ENCODE data around the gene SCRG1. TPM values are rescaled to one million over a fixed set of nuclear protein-coding genes. Genes with fewer than 3 reads are reported as not detected.

Gene SCRG1
- total and polyA plus RNA-seq, 4 donors = 13.7 to 45.2 (median 24.8) TPM

DNA sequence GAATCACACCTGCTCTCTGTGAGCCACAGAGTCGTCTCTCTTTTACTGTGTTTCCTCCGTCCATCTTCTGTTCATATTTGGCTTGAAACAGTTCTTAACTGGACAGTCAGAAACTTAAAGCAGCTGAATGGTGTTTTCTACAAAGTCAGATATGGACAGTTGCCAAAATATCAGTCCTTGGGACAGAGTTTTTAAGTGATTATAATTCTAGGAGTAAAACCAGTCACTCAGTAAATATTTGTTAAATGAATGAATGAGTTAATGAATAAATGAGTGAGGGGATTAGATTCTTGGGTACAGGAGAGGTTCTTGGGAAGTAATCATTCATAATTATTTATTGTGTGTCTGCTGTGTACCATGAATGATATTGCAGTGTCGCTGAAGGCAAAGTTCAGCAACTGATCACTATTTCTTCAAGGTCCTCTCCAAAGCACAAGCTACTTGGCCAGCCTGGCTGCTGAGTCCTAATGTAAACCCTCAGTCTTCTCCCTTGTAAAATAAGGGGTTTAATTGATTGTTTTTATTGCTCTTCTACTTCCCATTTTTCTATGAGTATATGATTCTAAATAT is 5.5 kb upstream of the SCRG1 start:
- intact Hi-C loops (cut with DNase I) = loop anchor here in 1 of 2 donors (5.0 kb wide), 1 partner anchor 72 kb away; the partner anchor contains the start of gene HMGB2
- ATAC-seq (ENCODE audit: low FRiP score) (no peak), DNase-seq (no peak)
- 56% methylated on average over 3 of the region's 3 CpGs for WGBS, 2 donors
- Histone ChIP-seq H3K36me3 (ENCODE audit: control insufficient read depth in 1 of 2, insufficient read depth in 2 of 2, low read length in 1 of 2) (no peaks in the 10 kb centered on the region), H3K4me3 (ENCODE audit: low read length in 2 of 2) (no peak overlapping the region), H3K27ac (ENCODE audit: low read depth in 1 of 2, low read length in 2 of 2) (peak overlapping the region in 1 of 2 donors; percentile 76), H3K27me3 (ENCODE audit: control insufficient read depth in 1 of 2, insufficient read depth in 2 of 2, low read length in 1 of 2) (no peaks in the 10 kb centered on the region), H3K9me3 (ENCODE audit: control insufficient read depth, low read length) (no peaks in the 10 kb centered on the region), H3K4me1 (ENCODE audit: control insufficient read depth in 1 of 2, insufficient read depth in 2 of 2, low read length in 2 of 2) (peaks cover 2 to 5% of the 10 kb centered on the region in 2 donors)

DNA sequence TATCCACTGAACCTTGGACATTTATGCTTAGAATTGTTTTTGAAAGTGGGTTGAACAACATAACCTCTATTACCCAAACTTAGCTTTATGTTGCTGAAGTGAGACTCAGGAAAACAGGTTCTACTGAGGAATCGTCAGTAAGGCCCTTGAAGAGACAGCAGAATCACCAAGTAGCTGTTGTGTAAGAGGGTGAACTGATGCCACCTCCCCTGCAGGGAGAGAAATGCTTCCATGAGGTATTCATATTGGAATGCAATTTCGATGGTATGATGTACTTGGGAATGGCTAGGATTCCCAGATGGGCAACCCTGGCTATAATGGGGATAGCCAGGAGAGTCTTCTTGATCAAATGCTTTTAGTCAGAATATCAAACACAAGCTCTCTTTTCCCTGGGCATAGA is 4.1 kb upstream of the SCRG1 start:
- WGBS, 2 donors = 45 to 50% methylated on average over 2 of the region's 2 CpGs
- Histone ChIP-seq H3K4me1 (ENCODE audit: control insufficient read depth in 1 of 2, insufficient read depth in 2 of 2, low read length in 2 of 2) (peaks cover 2 to 5% of the 10 kb centered on the region in 2 donors), H3K27me3 (ENCODE audit: control insufficient read depth in 1 of 2, insufficient read depth in 2 of 2, low read length in 1 of 2) (no peaks in the 10 kb centered on the region), H3K4me3 (ENCODE audit: low read length in 2 of 2) (no peak overlapping the region), H3K9me3 (ENCODE audit: control insufficient read depth, low read length) (no peaks in the 10 kb centered on the region), H3K27ac (ENCODE audit: low read depth in 1 of 2, low read length in 2 of 2) (peak overlapping the region; percentile 17 to 74), H3K36me3 (ENCODE audit: control insufficient read depth in 1 of 2, insufficient read depth in 2 of 2, low read length in 1 of 2) (no peaks in the 10 kb centered on the region)
- DNase-seq (no peak), ATAC-seq (ENCODE audit: low FRiP score) (no peak)
- intact Hi-C loops (cut with DNase I) = loop anchor here in 1 of 2 donors (5.0 kb wide), 1 partner anchor 71 kb away; the partner anchor contains the start of gene HMGB2

DNA sequence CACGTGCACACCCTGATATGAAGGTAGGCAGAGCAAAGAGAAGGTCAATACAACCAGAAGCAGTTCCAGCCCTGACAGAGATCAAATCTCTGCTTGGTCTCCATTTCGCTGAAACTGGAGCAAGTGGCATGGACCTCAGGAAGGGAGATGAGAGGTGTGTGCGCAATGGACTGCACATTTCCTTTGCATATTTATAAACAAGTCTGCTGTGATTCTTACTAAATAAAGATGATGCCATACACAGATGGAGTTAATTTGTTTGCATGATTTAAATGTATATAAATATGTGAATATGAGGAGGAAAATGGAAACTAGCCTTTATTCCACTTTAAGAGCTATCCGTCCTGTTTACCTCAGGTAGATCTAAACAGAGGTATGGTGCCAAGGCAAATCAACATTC is 2.1 kb upstream of the SCRG1 start:
- Histone ChIP-seq H3K9me3 (ENCODE audit: control insufficient read depth, low read length) (no peaks in the 10 kb centered on the region), H3K36me3 (ENCODE audit: control insufficient read depth in 1 of 2, insufficient read depth in 2 of 2, low read length in 1 of 2) (no peaks in the 10 kb centered on the region), H3K27ac (ENCODE audit: low read depth in 1 of 2, low read length in 2 of 2) (no peak overlapping the region), H3K27me3 (ENCODE audit: control insufficient read depth in 1 of 2, insufficient read depth in 2 of 2, low read length in 1 of 2) (no peaks in the 10 kb centered on the region), H3K4me1 (ENCODE audit: control insufficient read depth in 1 of 2, insufficient read depth in 2 of 2, low read length in 2 of 2) (peaks cover 2 to 8% of the 10 kb centered on the region in 2 donors), H3K4me3 (ENCODE audit: low read length in 2 of 2) (no peak overlapping the region)
- ATAC-seq (ENCODE audit: low FRiP score) = no peak
- intact Hi-C loops (cut with DNase I) = loop anchor here in 1 of 2 donors (5.0 kb wide), 1 partner anchor 69 kb away; the partner anchor contains the start of gene HMGB2
- 93 to 95% methylated on average over 4 of the region's 4 CpGs for WGBS, 2 donors
- DNase-seq = no peak

DNA sequence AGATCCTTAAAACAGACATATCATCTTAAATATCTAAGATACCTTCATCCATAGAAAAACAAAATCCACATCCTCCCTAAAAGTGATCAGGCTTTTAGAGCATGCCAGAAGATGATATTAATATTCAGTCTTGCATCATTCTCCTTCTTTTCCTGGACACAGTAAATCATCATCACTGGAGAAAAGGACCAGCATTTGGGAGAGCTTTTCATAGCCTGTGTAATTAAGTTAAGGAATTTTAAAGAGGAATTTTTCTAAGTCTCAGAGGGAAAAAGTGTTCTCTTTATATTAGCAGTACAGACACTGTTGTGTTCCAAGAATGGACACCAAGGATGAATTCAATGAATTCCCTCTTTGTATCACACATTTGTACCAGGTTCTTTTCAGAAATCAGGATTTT is 696 bp downstream of the SCRG1 start:
- no peaks in the 10 kb centered on the region for H3K9me3 ChIP-seq (ENCODE audit: control insufficient read depth, low read length)
- intact Hi-C loops (cut with DNase I) = loop anchor here in 1 of 2 donors (2.0 kb wide), 1 partner anchor 63 kb away; the partner anchor contains the start of gene HMGB2
- DNase-seq (no peak), ATAC-seq (ENCODE audit: low FRiP score) (peak; percentile 71)
- H3K27me3 ChIP-seq (ENCODE audit: control insufficient read depth in 1 of 2, insufficient read depth in 2 of 2, low read length in 1 of 2) = no peaks in the 10 kb centered on the region
- peak overlapping the region in 1 of 2 donors; percentile 57 for H3K27ac ChIP-seq (ENCODE audit: low read depth in 1 of 2, low read length in 2 of 2)
- H3K36me3 ChIP-seq (ENCODE audit: control insufficient read depth in 1 of 2, insufficient read depth in 2 of 2, low read length in 1 of 2) = no peaks in the 10 kb centered on the region
- peak overlapping the region; percentile 48 to 67 for H3K4me3 ChIP-seq (ENCODE audit: low read length in 2 of 2)
- peaks cover 2 to 8% of the 10 kb centered on the region in 2 donors for H3K4me1 ChIP-seq (ENCODE audit: control insufficient read depth in 1 of 2, insufficient read depth in 2 of 2, low read length in 2 of 2)

DNA sequence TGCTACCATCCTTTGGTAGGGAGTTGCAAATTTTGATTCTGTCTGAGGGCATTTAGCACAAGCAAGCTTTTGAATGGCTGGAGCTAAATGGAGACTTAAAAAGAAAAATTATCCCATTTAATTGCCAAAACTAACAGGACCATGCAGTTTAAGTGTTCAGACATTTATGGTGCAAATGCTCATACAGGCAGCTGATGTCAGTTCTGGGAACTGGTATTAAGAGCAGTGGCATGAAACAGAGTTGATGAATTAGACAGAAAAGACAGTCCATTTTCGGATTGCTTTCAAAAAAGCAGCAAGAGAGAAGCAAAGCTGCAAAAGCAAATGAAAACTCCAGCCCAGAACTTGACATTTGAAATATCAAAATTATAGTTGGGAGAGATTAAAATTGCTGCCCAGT is 1.3 kb downstream of the SCRG1 start:
- H3K36me3 ChIP-seq (ENCODE audit: control insufficient read depth in 1 of 2, insufficient read depth in 2 of 2, low read length in 1 of 2) = no peaks in the 10 kb centered on the region
- H3K4me1 ChIP-seq (ENCODE audit: control insufficient read depth in 1 of 2, insufficient read depth in 2 of 2, low read length in 2 of 2) = peaks cover 0 to 8% of the 10 kb centered on the region in 2 donors
- H3K27ac ChIP-seq (ENCODE audit: low read depth in 1 of 2, low read length in 2 of 2) = peak overlapping the region in 1 of 2 donors; percentile 82
- 3 to 5% methylated on average over 1 of the region's 1 CpG for WGBS, 2 donors
- H3K4me3 ChIP-seq (ENCODE audit: low read length in 2 of 2) = peak overlapping the region; percentile 64 to 67
- intact Hi-C loops (cut with DNase I) = loop anchor here (2.0 kb wide), 2 partner anchors 21 to 63 kb away; partner anchors contain the start of gene HMGB2 (in 1 of the 2)
- no peak for DNase-seq
- no peaks in the 10 kb centered on the region for H3K27me3 ChIP-seq (ENCODE audit: control insufficient read depth in 1 of 2, insufficient read depth in 2 of 2, low read length in 1 of 2)
- no peaks in the 10 kb centered on the region for H3K9me3 ChIP-seq (ENCODE audit: control insufficient read depth, low read length)
- peak; percentile 56 for ATAC-seq (ENCODE audit: low FRiP score)

DNA sequence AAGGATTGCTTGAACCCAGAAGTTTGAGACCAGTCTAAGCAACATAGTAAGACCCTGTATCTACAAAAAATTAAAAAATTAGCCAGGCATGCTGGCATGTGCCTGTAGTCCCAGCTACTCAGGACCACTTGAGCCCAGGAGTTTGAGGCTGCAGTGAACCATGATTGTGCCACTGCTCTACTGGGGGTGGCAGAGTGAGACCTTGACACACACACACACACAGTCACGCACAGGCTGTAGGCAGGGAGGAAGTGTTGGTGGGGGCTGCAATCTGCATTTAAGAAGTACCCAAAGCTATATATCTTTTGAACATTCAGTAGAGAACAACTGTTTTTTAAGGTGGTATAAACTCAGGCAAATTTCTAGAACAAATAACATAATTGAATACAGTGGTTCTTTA is 7.2 kb downstream of the SCRG1 start:
- Histone ChIP-seq H3K27ac (ENCODE audit: low read depth in 1 of 2, low read length in 2 of 2) (no peak overlapping the region), H3K4me3 (ENCODE audit: low read length in 2 of 2) (no peak overlapping the region), H3K4me1 (ENCODE audit: control insufficient read depth in 1 of 2, insufficient read depth in 2 of 2, low read length in 2 of 2) (peaks cover 0 to 8% of the 10 kb centered on the region in 2 donors), H3K27me3 (ENCODE audit: control insufficient read depth in 1 of 2, insufficient read depth in 2 of 2, low read length in 1 of 2) (no peaks in the 10 kb centered on the region), H3K9me3 (ENCODE audit: control insufficient read depth, low read length) (no peaks in the 10 kb centered on the region), H3K36me3 (ENCODE audit: control insufficient read depth in 1 of 2, insufficient read depth in 2 of 2, low read length in 1 of 2) (no peaks in the 10 kb centered on the region)
- ATAC-seq (ENCODE audit: low FRiP score) (no peak), DNase-seq (no peak)
- 82 to 94% methylated on average over 1 of the region's 1 CpG for WGBS, 2 donors
- intact Hi-C loops (cut with DNase I) = no loop called here

DNA sequence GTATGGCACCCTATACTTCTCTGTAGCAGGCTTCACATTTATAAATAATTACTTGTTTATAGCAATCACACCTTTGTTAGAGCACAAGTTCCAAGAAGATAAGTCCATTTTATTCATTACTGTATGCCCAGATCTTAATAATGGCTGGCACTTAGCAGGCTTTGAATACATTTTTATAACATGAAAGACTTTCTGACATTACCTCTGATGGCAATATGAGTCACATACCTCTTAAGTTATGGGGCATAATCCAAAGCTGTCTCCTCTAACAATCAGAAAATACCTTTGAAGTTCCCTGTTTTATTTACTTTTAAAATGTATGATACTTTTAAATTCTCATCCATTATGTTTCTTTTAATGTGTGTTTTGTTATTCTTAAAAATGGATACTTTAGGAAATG is 12.2 kb downstream of the SCRG1 start:
- intact Hi-C loops (cut with DNase I) = no loop called here
- ATAC-seq (ENCODE audit: low FRiP score) = no peak

DNA sequence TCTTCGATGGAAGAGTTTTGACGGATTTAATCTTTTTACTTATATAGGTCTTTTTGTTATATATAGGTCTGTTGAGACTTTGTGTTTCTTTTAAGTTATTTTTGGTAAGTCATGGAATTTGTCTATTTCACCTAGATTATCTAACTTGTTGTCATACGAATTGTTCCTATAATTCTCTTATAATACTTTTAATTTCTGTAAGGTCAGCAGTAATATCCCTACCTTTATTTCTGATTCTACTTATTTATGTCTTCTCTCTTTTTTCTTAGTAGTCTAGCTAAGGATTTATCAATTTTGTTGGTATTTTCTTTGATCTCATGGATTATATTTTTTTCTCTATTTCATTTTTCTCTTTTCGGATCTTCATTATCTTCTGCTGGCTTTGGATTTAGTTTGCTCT is 16.6 kb downstream of the SCRG1 start:
- DNase-seq (no peak), ATAC-seq (ENCODE audit: low FRiP score) (no peak)
- Histone ChIP-seq H3K4me3 (ENCODE audit: low read length in 2 of 2) (no peak overlapping the region), H3K9me3 (ENCODE audit: control insufficient read depth, low read length) (no peaks in the 10 kb centered on the region), H3K27me3 (ENCODE audit: control insufficient read depth in 1 of 2, insufficient read depth in 2 of 2, low read length in 1 of 2) (no peaks in the 10 kb centered on the region), H3K36me3 (ENCODE audit: control insufficient read depth in 1 of 2, insufficient read depth in 2 of 2, low read length in 1 of 2) (no peaks in the 10 kb centered on the region), H3K4me1 (ENCODE audit: control insufficient read depth in 1 of 2, insufficient read depth in 2 of 2, low read length in 2 of 2) (no peaks in the 10 kb centered on the region), H3K27ac (ENCODE audit: low read depth in 1 of 2, low read length in 2 of 2) (no peak overlapping the region)
- intact Hi-C loops (cut with DNase I) = no loop called here
- 92 to 95% methylated on average over 4 of the region's 4 CpGs for WGBS, 2 donors

More for the DNA sequence above, 12.2 kb downstream of the SCRG1 start:
- no peaks in the 10 kb centered on the region for H3K9me3 ChIP-seq (ENCODE audit: control insufficient read depth, low read length)
- no peaks in the 10 kb centered on the region for H3K4me1 ChIP-seq (ENCODE audit: control insufficient read depth in 1 of 2, insufficient read depth in 2 of 2, low read length in 2 of 2)
- H3K27ac ChIP-seq (ENCODE audit: low read depth in 1 of 2, low read length in 2 of 2) = no peak overlapping the region
- H3K36me3 ChIP-seq (ENCODE audit: control insufficient read depth in 1 of 2, insufficient read depth in 2 of 2, low read length in 1 of 2) = no peaks in the 10 kb centered on the region
- no peak for DNase-seq
- H3K4me3 ChIP-seq (ENCODE audit: low read length in 2 of 2) = no peak overlapping the region
- no peaks in the 10 kb centered on the region for H3K27me3 ChIP-seq (ENCODE audit: control insufficient read depth in 1 of 2, insufficient read depth in 2 of 2, low read length in 1 of 2)

DNA sequence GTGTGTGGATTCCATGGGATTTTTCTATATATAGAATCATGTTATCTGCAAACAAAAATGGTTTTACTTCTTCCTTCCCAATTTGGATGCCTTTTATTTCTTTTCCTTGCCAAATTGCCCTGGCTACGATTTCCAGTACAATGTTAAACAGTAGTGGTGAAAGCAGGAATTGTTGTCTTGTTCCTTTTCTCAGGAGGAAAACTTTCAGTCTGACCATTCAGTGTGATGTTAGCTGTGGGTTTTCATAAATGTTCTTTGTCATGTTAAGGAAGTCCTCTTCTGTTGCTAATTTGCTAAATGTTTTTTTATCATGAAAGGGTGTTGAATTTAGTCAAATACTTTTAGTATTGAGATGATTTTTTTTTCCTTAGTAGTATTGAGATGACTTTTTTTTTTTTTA is 17.3 kb downstream of the SCRG1 start:
- H3K4me3 ChIP-seq (ENCODE audit: low read length in 2 of 2) = no peak overlapping the region
- no peak for ATAC-seq (ENCODE audit: low FRiP score)
- 0 to 3% methylated on average over 1 of the region's 1 CpG for WGBS, 2 donors

More for the DNA sequence above, 17.3 kb downstream of the SCRG1 start:
- no peak for DNase-seq
- no peaks in the 10 kb centered on the region for H3K4me1 ChIP-seq (ENCODE audit: control insufficient read depth in 1 of 2, insufficient read depth in 2 of 2, low read length in 2 of 2)
- H3K36me3 ChIP-seq (ENCODE audit: control insufficient read depth in 1 of 2, insufficient read depth in 2 of 2, low read length in 1 of 2) = no peaks in the 10 kb centered on the region
- H3K9me3 ChIP-seq (ENCODE audit: control insufficient read depth, low read length) = no peaks in the 10 kb centered on the region
- intact Hi-C loops (cut with DNase I) = no loop called here
- H3K27ac ChIP-seq (ENCODE audit: low read depth in 1 of 2, low read length in 2 of 2) = no peak overlapping the region
- H3K27me3 ChIP-seq (ENCODE audit: control insufficient read depth in 1 of 2, insufficient read depth in 2 of 2, low read length in 1 of 2) = no peaks in the 10 kb centered on the region
